HEK293 (cell line): ENCODE results near the gene TMEM150B.

ENCODE experiments used
- CTCF ChIA-PET: fragments of 350-600 bp; formaldehyde crosslinking; extraction: SDS; loops from one replicate; lab custom pipeline; 2021; ENCODE audit warnings: antibody characterized with exemption; lab: Yijun Ruan, JAX
- POLR2A ChIA-PET: fragments of 300-600 bp; formaldehyde crosslinking; extraction: SDS; loops from one replicate; lab custom pipeline; 2020; ENCODE audit warnings: antibody characterized with exemption, inconsistent platforms; lab: Yijun Ruan, JAX
- H3K27ac ChIP-seq: fragments of 200-500 bp; sonication (Bioruptor generic); 2 replicates; pipeline ENCODE4 v1.5.1; 2014; ENCODE audit warnings: low read depth, low read length, control low read depth, inconsistent platforms; ENCODE audit errors: extremely low read depth
- H3K36me3 ChIP-seq, 2 experiments: fragments of 200-500 bp in 1 of 2; sonication (Bioruptor generic) in 1 of 2; 1 replicate in 1 of 2; 2 replicates in 1 of 2; pipeline ENCODE4 v1.5.1; 2014 to 2017; ENCODE audit warnings: inconsistent platforms in 2 of 2, low read length in 2 of 2; ENCODE audit not compliant: control insufficient read depth in 2 of 2, insufficient read depth in 1 of 2
- H3K4me1 ChIP-seq: fragments of 200-500 bp; sonication (Bioruptor generic); 2 replicates; pipeline ENCODE4 v1.5.1; 2014; ENCODE audit warnings: mild to moderate bottlenecking, low read length, inconsistent platforms; ENCODE audit not compliant: control insufficient read depth, insufficient read depth
- H3K4me3 ChIP-seq: 2 replicates; pipeline ENCODE4 v1.5.1; 2011; ENCODE audit warnings: low read depth, mild to moderate bottlenecking, control low read depth, low read length, moderate library complexity
- H3K9me3 ChIP-seq: fragments of 200-500 bp; sonication (Bioruptor generic); 2 replicates; pipeline ENCODE4 v1.5.1; 2014; ENCODE audit warnings: low read depth, low read length, inconsistent platforms; ENCODE audit not compliant: control insufficient read depth, insufficient read depth
- EGR2 ChIP-seq: fragments of 450-650 bp; formaldehyde crosslinking; IDR thresholded peaks from 2 replicates; pipeline ENCODE4 v1.5.1; 2016; ENCODE audit warnings: low read depth, missing biosample characterization, missing genetic modification characterization
- HOXC10 ChIP-seq: sonication (generic); formaldehyde crosslinking; IDR thresholded peaks from 2 replicates; pipeline ENCODE4 v1.8.1; 2023; ENCODE audit warnings: mild to moderate bottlenecking, missing genetic modification reagents
- OSR2 ChIP-seq: fragments of 450-650 bp; formaldehyde crosslinking; IDR thresholded peaks from 2 replicates; pipeline ENCODE4 v1.5.1; 2016; ENCODE audit warnings: missing biosample characterization, missing genetic modification characterization
- YY2 ChIP-seq: fragments of 450-650 bp; formaldehyde crosslinking; IDR thresholded peaks from 2 replicates; pipeline ENCODE4 v1.5.1; 2016; ENCODE audit warnings: missing biosample characterization, missing genetic modification characterization
- ZBTB6 ChIP-seq: fragments of 450-650 bp; formaldehyde crosslinking; IDR thresholded peaks from 2 replicates; pipeline ENCODE4 v1.5.1; 2017; ENCODE audit warnings: missing biosample characterization, missing genetic modification characterization
- ZFHX2 ChIP-seq: fragments of 450-650 bp; formaldehyde crosslinking; conservative IDR thresholded peaks from 2 replicates; pipeline ENCODE4 v1.5.1; 2016; ENCODE audit warnings: missing biosample characterization, missing genetic modification characterization
- ZIC2 ChIP-seq: fragments of 450-650 bp; formaldehyde crosslinking; IDR thresholded peaks from 2 replicates; pipeline ENCODE4 v1.5.1; 2016; ENCODE audit warnings: missing biosample characterization, missing genetic modification characterization
- ZNF214 ChIP-seq: fragments of 450-650 bp; formaldehyde crosslinking; IDR thresholded peaks from 2 replicates; pipeline ENCODE4 v1.5.1; 2017; ENCODE audit warnings: missing biosample characterization, mild to moderate bottlenecking, missing genetic modification characterization, borderline replicate concordance
- ZNF426 ChIP-seq: fragments of 450-650 bp; formaldehyde crosslinking; IDR thresholded peaks from 2 replicates; pipeline ENCODE4 v1.5.1; 2017; ENCODE audit warnings: missing biosample characterization, missing genetic modification characterization, mild to moderate bottlenecking, inconsistent platforms, moderate library complexity
- ZNF571 ChIP-seq: fragments of 450-650 bp; formaldehyde crosslinking; IDR thresholded peaks from 2 replicates; pipeline ENCODE4 v1.5.0; 2017; ENCODE audit warnings: missing biosample characterization, missing genetic modification characterization
- ZNF600 ChIP-seq: fragments of 450-650 bp; formaldehyde crosslinking; IDR thresholded peaks from 2 replicates; pipeline ENCODE4 v1.5.1; 2016; ENCODE audit warnings: missing biosample characterization, missing genetic modification characterization
- ZNF621 ChIP-seq: fragments of 450-650 bp; formaldehyde crosslinking; IDR thresholded peaks from 2 replicates; pipeline ENCODE4 v1.5.1; 2017; ENCODE audit warnings: missing biosample characterization, missing genetic modification characterization
- TF ChIP-seq, protein P1 (sequence below): fragments of 450-650 bp; IDR thresholded peaks from 2 replicates; pipeline ENCODE4 v1.5.1; 2018; ENCODE audit warnings: missing biosample characterization, mild to moderate bottlenecking, missing genetic modification characterization

The TMEM150B gene

GRCh38 chr19:55362990-55363716, 38.0 kb upstream of the TMEM150B start, which contains the start of gene GARIN5B:
Gene GARIN5B, minus strand, starts transcription at chr19:55363260. Its CDS starts 194 bp downstream, at chr19:55363066.
- Histone ChIP-seq H3K27ac (no peak within 1 kb of the TSS), H3K9me3 (no peaks in the 10 kb centered on the region), H3K4me1 (no peaks in the 10 kb centered on the region), H3K36me3 (no peaks in the 10 kb centered on the region), H3K4me3 (no peak within 1 kb of the TSS)
- 0 out of 2 replicates have a peak, but pooled peaks have one; percentile 7 for TF ChIP-seq HOXC10
- peak; percentile 42 for TF ChIP-seq ZIC2
- TF ChIP-seq ZNF600 (tag by site-specific recombination), result 0 out of 2 replicates have a peak, but pooled peaks have one; percentile 11
- no peak for TF ChIP-seq ZNF214 (tag by site-specific recombination)
- no peak for TF ChIP-seq YY2 (tag by site-specific recombination)
- ChIA-PET CTCF (interaction anchor here (0.7 to 1.1 kb wide), 3 partner anchors 13 to 60 kb away, joined by 3 to 4 read pairs (median 3); no protein-coding TSS in a partner anchor), POLR2A (interaction anchor here (0.8 to 1.6 kb wide), 3 partner anchors 10 to 104 kb away, joined by 3 to 7 read pairs (median 6); partner anchors contain the start of genes KMT5C and PPP6R1)

GRCh38 chr19:55362174-55362989, 37.2 kb upstream of the TMEM150B start:
- H3K27ac ChIP-seq, result no peak overlapping the region
- TF ChIP-seq OSR2 (tag by site-specific recombination) (no peak), ZNF571 (tag by site-specific recombination) (no peak), ZNF621 (no peak), HOXC10 (peak; percentile 13; the same call in 1 of the 2 replicates), ZNF426 (tag by site-specific recombination) (no peak), YY2 (tag by site-specific recombination) (no peak)
- TF ChIP-seq, protein P1, sequence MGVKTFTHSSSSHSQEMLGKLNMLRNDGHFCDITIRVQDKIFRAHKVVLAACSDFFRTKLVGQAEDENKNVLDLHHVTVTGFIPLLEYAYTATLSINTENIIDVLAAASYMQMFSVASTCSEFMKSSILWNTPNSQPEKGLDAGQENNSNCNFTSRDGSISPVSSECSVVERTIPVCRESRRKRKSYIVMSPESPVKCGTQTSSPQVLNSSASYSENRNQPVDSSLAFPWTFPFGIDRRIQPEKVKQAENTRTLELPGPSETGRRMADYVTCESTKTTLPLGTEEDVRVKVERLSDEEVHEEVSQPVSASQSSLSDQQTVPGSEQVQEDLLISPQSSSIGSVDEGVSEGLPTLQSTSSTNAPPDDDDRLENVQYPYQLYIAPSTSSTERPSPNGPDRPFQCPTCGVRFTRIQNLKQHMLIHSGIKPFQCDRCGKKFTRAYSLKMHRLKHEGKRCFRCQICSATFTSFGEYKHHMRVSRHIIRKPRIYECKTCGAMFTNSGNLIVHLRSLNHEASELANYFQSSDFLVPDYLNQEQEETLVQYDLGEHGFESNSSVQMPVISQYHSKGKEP (tag by site-specific recombination), result no peak
- ChIA-PET CTCF (interaction anchor here (0.7 to 1.1 kb wide), 2 partner anchors 12 to 60 kb away, joined by 3 read pairs; no protein-coding TSS in a partner anchor), POLR2A (interaction anchor here (0.6 to 1.6 kb wide), 4 partner anchors 23 to 292 kb away, joined by 3 to 7 read pairs (median 6); partner anchors contain the start of gene KMT5C)
- H3K4me3 ChIP-seq, result no peak overlapping the region
- H3K36me3 ChIP-seq, result no peaks in the 10 kb centered on the region
- H3K4me1 ChIP-seq, result no peaks in the 10 kb centered on the region
- H3K9me3 ChIP-seq, result no peaks in the 10 kb centered on the region

DNA sequence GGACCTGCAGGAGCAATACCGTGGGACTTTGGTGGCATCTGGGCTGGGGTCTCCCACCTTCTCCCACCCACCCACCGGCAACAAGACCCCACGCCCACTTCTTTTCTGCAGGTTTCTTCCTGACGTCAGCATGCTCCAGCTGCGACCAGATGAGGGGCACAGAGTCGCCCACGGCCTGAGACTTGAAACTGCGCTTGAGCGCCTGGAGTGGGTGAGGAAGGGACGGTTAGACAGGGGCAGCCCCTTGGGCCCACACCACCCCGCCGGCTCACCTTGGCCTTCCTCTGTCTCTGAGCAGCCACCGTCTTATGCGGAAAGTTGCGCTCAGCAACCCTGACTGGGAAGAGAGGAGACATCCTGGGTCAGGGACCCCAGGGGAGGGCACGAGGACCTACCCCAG, 35.8 kb upstream of the TMEM150B start:
- Histone ChIP-seq H3K4me3 (no peak overlapping the region), H3K27ac (no peak overlapping the region), H3K36me3 (no peaks in the 10 kb centered on the region), H3K9me3 (no peaks in the 10 kb centered on the region), H3K4me1 (no peaks in the 10 kb centered on the region)
- TF ChIP-seq ZBTB6 (tag by site-specific recombination) (no peak), EGR2 (tag by site-specific recombination) (peak; percentile 35; the same call in 1 of the 2 replicates), ZFHX2 (tag by site-specific recombination) (peak; percentile 24; the same call in 1 of the 2 replicates)
- CTCF ChIA-PET, result no interaction called here
- POLR2A ChIA-PET, result interaction anchor here (0.6 kb wide), 1 partner anchor 59 kb away, joined by 3 read pairs; no protein-coding TSS in a partner anchor
